Urothelium cell line (cell line): ENCODE results near the gene ERCC4.

ENCODE experiments used
- DNase-seq: peaks from one replicate; pipeline ENCODE4 v3.0.0; 2011; ENCODE audit warnings: low spot score, mixed read lengths
- FAIRE-seq: peaks from 2 replicates; lab custom pipeline; 2011; peaks lifted over from hg19 to GRCh38; lab: Jason Lieb, UNC

Gene ERCC4

DNA sequence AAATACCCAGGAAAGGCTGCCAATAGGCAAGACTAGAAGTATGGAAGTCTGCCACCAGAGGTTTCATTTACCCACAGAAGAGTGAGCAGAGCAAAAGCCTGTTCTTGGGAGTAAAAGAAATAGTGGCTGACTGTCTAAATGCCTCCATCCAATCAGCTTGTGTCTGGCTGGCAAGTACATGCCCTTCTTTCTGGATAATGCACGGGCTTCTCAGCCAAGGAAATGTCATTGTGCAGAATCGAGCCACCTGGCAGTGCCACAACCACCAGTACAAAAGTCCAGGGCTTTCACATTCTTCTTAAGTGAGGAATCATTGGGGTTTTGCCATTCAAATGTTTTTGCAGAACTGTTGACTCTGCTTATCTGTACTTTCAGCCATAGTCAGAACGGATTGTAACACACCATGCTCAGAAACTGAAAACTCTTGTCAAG is 10.1 kb upstream of the ERCC4 start:
- DNase-seq (no peak), FAIRE-seq (no peak)

DNA sequence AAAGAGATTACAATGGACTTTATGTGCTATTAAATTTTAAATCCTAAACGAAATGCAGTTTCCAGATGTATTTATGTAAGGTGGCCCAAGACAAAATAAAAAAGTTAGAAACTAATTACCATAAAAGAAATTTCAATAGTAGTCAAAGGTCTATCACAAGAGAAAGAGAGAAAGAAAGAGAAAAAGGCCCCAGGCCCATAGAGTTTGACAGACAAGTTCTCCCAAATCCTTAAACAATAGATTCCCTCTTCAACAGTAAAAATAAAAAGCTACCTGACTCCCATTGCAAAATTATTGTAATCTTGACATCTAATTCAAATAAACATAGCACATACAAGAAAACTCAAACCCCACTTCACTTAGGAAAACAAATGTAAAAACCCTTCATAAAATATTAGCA is 8.6 kb upstream of the ERCC4 start:
- DNase-seq: no peak
- no peak for FAIRE-seq

DNA sequence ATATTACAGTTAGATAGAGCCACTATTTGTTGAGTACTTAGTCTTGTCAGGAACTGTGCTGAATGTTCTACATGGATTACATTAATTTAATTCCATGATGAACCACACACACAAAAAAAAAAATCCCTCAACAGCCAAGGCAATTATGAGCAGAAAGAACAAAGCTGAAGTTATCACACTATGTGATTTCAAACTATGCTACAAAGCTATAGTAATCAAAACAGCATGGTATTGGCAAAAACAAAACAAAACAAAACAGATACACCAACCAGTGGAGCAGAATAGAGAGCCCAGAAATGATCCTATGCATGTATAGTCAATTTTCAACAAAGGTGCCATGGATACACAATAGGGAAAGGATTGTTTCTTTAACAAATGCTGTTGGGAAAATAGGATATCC is 8.1 kb upstream of the ERCC4 start:
- FAIRE-seq (no peak), DNase-seq (no peak)

DNA sequence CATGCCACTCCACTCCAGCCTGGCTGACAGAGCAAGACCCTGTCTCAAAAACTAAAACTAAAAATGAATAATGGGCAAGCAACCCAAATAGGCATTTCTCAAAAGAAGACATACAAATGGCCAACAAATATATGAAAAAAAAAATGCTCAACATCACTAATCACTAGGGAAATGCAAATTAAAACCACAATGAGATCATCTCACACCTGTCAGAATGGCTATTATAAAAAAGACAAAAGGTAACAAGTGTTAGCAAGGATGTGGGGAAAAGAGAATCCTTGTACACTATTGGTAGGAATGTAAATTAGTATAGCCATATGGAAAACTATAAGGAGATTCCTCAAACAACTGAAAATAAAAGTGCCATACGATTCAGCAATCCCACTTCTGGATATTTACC is 7.1 kb upstream of the ERCC4 start:
- DNase-seq (no peak), FAIRE-seq (no peak)

DNA sequence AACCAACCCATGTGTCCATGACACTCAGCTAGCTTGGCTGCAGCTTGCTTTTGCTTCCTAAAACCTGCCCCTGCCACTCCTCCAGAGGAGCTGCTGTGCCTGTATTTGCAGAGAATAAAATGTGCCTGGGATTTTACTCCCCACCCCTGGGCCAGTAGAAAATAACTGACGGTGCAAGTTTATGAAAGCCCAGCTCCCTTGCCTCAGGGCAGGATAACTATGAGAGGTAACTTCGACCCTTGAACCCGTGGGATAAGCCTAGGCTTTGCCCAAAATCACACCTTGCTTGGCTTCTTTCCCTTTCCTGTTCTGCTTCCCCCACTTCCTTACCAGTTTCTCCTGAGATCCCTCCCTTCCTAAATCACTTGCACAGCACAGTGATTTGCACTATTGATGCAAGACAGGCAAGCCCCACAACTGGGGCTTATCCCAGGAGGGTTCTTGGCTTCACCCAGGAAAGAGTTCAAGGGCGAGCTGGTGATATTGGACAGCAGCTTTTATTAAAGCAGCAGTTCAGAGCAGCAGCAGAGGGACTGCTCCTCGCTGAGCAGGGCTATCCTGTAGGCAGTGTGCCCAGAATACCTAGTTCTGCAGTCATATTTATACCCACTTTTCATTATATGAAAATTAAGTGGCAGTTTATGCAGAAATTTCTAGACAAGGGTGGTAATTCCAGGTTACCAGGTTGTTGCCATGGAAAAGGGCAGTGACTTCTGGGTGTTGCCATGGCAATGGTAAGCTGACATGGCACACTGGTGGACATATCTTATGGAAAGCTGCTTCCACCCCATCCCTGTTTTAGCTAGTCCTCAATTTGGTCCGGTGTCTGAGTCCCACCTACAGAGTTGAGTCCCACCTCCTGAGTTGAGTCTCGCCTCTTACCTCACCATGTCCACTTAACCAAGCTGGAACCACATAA is 6.3 kb upstream of the ERCC4 start:
- FAIRE-seq (no peak), DNase-seq (no peak)

DNA sequence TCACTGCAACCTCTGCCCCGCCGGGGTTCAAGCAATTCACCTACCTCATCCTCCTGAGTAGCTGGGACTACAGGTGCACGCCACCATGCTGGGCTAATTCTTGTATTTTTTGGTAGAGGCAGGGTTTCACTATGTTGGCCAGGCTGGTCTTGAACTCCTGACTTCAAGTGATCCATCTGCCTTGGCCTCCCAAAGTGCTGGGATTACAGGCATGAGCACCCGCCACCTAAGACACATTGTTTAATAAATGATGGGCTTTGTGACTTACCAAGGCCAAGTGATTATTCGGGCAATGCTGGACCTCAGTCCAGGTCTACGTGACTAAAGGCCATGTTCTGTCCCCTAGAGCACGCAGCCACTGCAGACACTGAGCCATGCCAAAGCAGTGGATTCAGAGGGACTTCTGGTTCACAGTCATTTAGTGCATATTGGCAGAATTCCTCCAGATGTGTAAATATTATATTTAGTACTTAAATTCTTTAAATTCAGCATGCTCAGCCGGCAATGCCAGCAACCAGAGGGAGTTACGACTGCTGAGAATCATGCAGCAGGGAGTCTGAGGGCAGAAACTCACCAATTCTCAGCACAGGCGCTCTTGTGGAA is 4.8 kb upstream of the ERCC4 start:
- DNase-seq: no peak

DNA sequence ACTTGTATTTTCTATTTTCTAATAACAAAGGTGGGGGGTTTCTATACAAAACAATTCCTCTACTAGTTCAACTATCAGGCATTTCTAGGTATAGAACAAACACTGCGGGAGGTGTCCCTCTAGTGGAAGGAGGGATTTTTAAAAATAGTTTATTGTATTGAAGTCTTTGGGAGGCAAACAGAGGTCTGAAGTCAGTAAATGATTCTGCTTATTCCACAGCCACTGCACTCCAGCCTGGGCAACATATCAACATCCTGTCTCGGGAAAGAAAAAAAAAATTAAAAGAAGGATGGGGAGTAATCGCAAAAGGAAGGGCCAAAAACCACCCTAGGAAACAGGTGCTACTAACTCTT is 648 bp upstream of the ERCC4 start:
- no peak for FAIRE-seq
- DNase-seq: peak; percentile 38

More for the DNA sequence above, 4.8 kb upstream of the ERCC4 start:
- no peak for FAIRE-seq

DNA sequence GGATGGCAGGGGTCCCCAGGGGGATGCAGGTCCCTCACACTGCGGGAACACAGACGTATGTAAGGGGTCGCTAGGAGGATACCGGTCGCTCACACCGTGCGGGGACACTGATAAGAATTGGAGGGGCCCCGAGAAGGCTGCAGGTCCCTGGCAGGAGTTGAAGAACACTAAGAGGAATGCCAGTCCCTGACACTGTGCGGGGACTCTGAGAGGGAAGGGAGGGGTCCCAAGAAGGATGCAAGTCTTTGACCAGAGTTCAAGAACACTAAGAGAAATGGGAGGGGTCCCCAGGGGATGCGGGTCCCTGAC is 510 bp downstream of the ERCC4 start:
- DNase-seq (no peak), FAIRE-seq (no peak)

DNA sequence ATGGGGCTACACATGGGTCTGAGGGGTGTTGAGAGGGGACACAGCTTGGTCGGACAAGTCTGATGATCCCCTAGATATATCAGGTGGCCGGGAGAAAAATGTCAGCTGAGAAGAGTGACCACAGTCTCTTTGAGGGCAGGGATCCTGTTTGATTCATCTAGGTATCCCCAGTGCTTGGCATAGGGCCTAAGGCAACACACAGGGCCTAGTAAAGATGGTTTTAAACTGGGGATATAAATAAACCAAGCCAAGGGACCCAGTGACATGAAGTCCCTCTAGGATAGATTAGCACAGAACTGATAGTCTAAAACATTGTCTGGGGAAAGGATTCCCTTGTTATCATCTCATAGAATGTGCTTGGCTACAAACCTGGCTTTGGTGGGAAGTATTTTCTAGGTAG is 1.4 kb downstream of the ERCC4 start:
- no peak for DNase-seq
- no peak for FAIRE-seq

DNA sequence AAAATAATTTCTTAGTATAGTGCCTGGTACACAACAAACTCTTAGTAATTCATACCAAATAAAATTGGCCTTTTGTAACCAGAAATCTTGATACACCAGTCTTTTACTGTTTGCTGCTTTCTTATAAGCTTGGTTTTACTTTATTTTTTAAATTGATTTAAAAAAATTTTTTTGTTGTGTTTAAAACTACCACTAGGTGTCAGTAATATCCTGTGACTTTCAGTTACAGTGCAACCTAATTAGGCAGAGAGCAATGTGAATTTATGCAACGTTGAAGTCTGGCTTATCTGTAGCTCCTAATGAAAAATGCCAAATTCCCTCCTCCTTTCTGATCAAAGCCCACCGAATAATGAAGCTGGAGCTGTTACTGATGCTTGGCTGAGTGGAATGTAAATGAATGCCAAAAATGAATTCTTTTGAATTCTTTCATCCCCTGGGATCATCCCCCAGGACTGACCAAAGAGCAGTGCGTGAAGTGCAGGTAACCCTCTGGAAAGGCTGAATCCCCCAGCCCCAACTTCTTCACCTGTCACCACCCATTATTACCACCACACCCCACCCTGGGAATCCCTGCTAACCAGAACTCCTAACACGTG is 3.8 kb downstream of the ERCC4 start:
- no peak for FAIRE-seq
- DNase-seq: peak; percentile 39

DNA sequence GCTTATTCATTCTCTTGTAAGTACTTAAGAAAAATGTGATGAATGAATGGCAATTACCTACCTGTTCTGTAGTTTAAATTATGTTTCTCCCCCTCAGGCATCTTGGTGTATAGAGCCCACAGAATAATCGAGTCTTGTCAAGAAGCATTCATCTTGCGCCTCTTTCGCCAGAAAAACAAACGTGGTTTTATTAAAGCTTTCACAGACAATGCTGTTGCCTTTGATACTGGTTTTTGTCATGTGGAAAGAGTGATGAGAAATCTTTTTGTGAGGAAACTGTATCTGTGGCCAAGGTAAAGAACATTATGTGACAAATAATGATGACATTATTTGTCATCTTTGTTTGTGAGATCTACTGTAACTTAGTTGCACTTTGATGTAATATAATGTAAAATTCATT is 6.5 kb downstream of the ERCC4 start:
- FAIRE-seq (no peak), DNase-seq (no peak)

DNA sequence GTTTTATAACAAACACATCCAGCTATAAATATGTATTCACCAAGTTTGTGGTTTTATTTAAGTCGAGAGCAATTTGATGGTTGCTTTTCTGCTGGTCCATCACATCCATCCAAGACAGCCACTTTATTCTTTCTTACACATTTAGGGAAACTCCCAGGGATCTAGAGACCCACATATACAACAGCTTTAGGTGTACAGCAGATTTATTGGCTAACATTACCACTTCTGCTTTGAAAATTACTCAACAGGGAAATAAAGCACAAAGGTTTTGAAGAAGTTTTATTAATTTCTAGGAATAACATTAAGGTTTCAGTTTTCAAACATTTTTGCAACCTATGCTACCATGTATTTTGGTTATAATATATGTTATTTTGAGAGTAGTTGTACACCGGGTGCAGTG is 6.9 kb downstream of the ERCC4 start:
- no peak for FAIRE-seq
- no peak for DNase-seq

DNA sequence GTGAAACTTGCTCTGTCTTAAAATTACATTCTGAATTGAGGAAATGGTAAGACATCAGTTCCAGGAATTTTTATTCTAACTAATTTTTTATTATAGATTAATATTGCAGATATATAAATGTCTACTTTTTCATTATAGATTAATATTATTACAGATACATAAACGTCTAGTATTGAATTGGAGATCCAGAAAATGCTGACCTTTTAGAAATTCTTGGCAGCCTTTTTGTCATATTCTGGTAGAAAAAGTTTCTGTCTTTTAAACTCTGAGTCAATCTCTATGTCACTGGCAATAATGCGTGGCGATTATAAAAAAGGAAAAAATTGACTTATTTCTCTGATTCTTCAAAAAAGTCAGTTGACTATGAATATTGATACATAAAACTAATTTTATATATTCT is 8.7 kb downstream of the ERCC4 start:
- FAIRE-seq (no peak), DNase-seq (no peak)

DNA sequence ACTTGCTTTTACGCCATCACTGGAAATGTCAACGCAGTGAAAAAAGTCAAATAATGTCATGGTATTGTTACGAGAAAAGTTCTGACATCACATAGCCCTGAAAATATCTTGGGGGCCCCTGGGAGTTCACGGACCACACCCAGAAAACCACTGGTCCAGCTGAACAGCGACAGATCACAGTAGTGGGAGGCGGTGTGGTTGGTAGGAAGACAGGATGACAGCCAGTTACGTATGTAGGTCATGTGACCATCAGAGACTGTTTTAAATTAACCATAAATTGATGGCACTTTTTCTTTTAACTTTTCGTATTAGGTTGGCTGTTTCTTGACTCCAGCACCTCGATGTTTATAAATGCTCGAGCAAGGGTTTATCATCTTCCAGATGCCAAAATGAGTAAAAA is 11.9 kb downstream of the ERCC4 start:
- no peak for DNase-seq
- FAIRE-seq: no peak

DNA sequence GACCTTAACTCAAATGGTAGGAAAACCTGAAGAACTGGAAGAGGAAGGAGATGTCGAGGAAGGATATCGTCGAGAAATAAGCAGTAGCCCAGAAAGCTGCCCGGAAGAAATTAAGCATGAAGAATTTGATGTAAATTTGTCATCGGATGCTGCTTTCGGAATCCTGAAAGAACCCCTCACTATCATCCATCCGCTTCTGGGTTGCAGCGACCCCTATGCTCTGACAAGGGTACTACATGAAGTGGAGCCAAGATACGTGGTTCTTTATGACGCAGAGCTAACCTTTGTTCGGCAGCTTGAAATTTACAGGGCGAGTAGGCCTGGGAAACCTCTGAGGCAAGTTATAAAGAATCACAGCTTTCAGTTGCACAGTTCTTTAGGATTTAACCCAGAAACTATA is 15.5 kb downstream of the ERCC4 start:
- no peak for FAIRE-seq
- DNase-seq: no peak

DNA sequence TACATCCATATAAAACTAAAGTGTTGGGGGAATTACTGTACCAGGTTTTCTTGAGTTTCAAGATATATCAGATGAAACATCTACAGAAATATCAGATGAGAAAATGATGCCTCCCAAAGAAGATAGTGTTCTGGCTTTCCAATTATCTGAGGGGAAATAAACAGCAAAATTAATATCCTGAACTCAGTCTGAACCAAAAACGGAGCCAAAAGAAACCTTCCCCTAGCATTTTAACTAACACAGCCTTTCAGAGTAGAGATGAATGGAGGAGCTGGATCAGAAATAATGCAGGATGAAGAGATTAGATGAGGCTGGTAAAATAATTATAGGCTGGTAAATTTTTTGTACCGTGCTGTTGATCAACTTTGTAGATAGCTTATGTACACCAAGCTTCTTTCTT is 16.2 kb downstream of the ERCC4 start:
- no peak for DNase-seq
- FAIRE-seq: no peak

DNA sequence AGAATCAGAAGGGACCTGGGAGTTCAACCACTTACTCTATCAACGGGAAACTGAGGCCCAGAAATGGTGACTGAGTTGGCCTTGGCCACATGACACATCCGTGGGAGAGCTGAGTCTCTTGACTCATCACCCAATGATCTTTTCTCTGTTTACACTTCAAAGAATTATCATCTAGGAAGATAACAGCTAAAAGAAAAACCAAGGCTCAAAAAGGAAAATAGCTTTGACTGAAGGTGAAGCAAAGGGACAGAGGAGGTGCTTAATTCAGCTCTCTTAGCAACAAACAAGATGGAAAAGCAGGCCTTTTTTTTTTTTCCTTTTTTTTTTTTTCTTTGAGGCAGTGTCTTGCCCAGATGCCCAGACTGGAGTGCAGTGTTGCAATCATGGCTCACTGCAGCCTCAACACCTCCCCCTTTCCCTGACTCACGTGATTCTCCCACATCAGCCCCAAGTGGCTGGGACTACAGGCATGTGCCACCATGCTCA is 16.7 kb downstream of the ERCC4 start:
- FAIRE-seq (no peak), DNase-seq (no peak)

DNA sequence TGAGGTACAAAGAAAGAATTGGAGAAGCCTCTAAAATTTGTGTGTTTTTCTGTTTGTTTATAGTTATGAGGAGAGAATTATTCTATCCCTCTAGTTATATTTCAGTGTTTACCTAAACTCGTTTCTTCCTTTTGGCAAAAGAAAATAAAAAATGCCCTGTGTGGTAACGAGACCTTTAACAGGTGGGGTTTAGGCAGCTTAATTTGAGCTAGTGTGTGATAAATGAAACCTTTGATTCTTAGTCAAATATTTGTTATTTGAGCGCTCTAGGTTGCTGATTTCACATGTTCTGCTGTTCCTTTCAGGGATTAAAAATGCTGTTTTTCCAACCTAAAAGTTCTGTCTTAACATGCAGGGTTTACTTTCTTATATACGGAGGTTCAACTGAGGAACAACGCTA is 17.5 kb downstream of the ERCC4 start:
- DNase-seq: no peak
- FAIRE-seq: no peak

DNA sequence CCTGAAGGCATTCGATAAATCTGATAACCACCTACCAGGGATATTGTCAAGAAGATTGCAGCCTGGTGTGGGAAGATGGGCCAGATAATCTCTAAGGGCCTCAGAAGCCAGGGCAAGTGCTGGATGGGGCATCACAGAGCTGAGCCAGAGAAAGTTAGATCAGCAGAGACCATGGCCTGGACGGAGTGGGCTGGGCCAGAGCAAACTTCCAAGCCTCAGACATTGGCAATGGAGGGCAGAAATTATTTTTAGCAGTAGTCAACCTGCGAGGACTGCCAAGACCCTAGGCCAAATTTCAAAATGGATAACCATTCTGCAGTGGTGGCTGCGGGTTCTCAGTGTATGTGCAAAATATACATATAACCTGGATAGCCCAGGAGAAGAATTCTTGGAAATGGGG is 18.5 kb downstream of the ERCC4 start:
- FAIRE-seq: no peak

DNA sequence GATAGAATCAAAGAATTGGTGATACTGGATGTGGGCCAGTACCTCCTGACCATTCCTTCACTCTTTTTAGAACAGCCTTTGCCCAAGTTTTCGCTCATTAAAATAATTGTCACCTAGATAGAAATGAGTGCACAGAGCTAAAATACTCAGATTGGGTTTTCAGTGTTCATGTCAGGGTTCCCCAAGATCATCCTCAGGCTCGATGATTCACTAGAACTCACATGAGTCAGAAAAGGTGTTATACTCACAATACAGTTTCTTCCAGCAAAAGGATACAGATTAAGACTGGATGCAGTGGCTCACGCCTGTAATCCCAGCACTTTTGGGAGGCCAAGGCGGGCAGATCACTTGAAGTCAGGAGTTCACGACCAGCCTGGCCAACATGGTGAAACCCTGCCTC is 19.9 kb downstream of the ERCC4 start:
- no peak for FAIRE-seq

More for the DNA sequence above, 18.5 kb downstream of the ERCC4 start:
- no peak for DNase-seq

DNA sequence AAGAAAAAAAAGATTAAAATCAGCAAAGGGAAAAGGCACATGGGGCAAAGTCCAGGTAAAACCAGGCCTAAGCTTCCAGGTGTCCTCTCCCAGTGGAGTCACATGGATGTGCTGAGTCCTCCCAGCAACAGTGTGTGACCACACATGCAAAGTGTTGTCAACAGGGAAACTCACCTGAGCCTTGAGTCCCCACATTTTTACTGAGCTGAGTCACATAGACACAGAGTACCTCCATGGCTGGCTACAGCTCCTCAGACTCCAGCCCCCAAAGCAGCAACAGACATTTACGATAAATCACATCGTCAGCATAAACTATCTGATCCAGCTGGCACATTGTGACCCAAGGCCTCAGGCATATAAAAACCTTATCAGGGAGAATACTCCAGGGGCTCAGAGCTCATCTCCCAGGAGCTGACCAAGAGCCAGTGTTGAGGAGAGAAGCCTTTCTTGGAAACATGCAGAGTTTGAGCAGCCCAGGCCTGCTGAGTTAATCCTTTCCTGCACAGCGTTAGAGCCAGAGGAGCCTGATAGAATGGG is 20.5 kb downstream of the ERCC4 start:
- FAIRE-seq: no peak
- no peak for DNase-seq

More for the DNA sequence above, 19.9 kb downstream of the ERCC4 start:
- DNase-seq: no peak

DNA sequence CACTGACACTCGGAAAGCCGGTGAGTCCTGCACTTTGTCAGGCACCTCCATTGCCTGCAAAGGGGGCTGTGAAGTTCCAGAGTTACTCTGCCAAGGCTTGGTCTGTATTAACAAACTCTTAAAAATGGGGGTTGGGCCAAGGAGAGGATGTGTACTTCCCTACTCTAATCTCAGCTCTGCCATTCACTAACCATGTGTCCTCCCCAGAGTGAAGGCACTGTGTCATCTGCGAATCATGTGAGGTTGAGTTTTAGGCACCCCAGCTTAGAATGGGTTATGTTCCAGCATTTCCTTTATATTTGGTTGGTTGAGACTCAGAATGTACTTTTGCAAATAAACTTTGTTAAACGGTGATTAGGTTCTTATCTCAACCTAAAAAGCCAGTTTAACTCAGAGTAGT is 24.9 kb downstream of the ERCC4 start:
- FAIRE-seq (no peak), DNase-seq (no peak)
